A549 (cell line): ENCODE results near the gene TBATA. TPM values are rescaled to one million over a fixed set of nuclear protein-coding genes. Genes with fewer than 3 reads are reported as not detected.

Experiments used
- ATAC-seq, 2 experiments: fragments of 200-7000 bp in 1 of 2; fragments of >200 bp in 1 of 2; cut with Nextera tagmentation in 1 of 2; cut with Tn5 transposase in 1 of 2; 3 replicates each; pipeline versions ENCODE4 v1.8.0 to v1.9.1; 2018 to 2020; ENCODE audit warnings: mild to moderate bottlenecking in 1 of 2, moderate library complexity in 1 of 2
- CTCF ChIA-PET: fragments of 300-600 bp; sonication (Branson Sonifier 250); formaldehyde crosslinking; extraction: SDS; loops from one replicate; lab custom pipeline; 2021; ENCODE audit warnings: antibody characterized with exemption, inconsistent platforms; lab: Yijun Ruan, JAX
- POLR2A ChIA-PET: fragments of 350-600 bp; formaldehyde crosslinking; extraction: SDS; loops from one replicate; lab custom pipeline; 2021; ENCODE audit warnings: antibody characterized with exemption, inconsistent platforms; lab: Yijun Ruan, JAX
- DNase-seq, 2 experiments: peaks; one replicate each; pipeline versions ENCODE4 v3.0.0 to v3.0.0-alpha.2; 2011 to 2016; ENCODE audit warnings: low read depth in 1 of 2, low spot score in 1 of 2
- FAIRE-seq: peaks from 2 replicates; lab custom pipeline; 2011; peaks lifted over from hg19 to GRCh38; lab: Jason Lieb, UNC
- H3K27ac ChIP-seq, 2 experiments: fragments of >200 bp; sonication (Bioruptor Twin); formaldehyde crosslinking; 3 replicates each; pipeline ENCODE4 v1.5.1; 2016 to 2017
- H3K4me1 ChIP-seq: fragments of >200 bp; sonication (Bioruptor Twin); formaldehyde crosslinking; 3 replicates; pipeline ENCODE4 v1.6.1; 2016
- H3K4me2 ChIP-seq: fragments of >200 bp; sonication (Bioruptor Twin); formaldehyde crosslinking; 3 replicates; pipeline ENCODE4 v1.6.1; 2016
- H3K4me3 ChIP-seq: fragments of >200 bp; sonication (Bioruptor Twin); formaldehyde crosslinking; 3 replicates; pipeline ENCODE4 v1.5.1; 2016
- H3K9me3 ChIP-seq: fragments of >200 bp; sonication (Bioruptor Twin); formaldehyde crosslinking; 3 replicates; pipeline ENCODE4 v1.6.1; 2016
- CEBPB ChIP-seq, 2 experiments: fragments of >200 bp in 1 of 2; sonication (Bioruptor Twin) in 1 of 2; formaldehyde crosslinking in 1 of 2; IDR thresholded peaks; 2 replicates each; pipeline ENCODE4 v1.6.1; 2012 to 2016
- CHD4 ChIP-seq: fragments of 200-600 bp; sonication (generic); IDR thresholded peaks from 2 replicates; pipeline ENCODE4 v1.6.1; 2016; ENCODE audit warnings: antibody characterized with exemption, mild to moderate bottlenecking, borderline replicate concordance
- EHF ChIP-seq: fragments of 250-450 bp; sonication (Bioruptor Pico); IDR thresholded peaks from 2 replicates; pipeline ENCODE4 v1.5.0; 2020; ENCODE audit warnings: mild to moderate bottlenecking
- FOSB ChIP-seq: fragments of 250-450 bp; sonication (Bioruptor Pico); IDR thresholded peaks from 2 replicates; pipeline ENCODE4 v1.5.0; 2020; ENCODE audit warnings: mild to moderate bottlenecking, moderate library complexity
- HDAC2 ChIP-seq: fragments of 200-600 bp; sonication (generic); IDR thresholded peaks from 2 replicates; pipeline ENCODE4 v1.6.1; 2016
- HOXB5 ChIP-seq: fragments of 250-450 bp; sonication (Bioruptor Pico); IDR thresholded peaks from 2 replicates; pipeline ENCODE4 v1.5.0; 2020; ENCODE audit warnings: mild to moderate bottlenecking, moderate library complexity
- JUNB ChIP-seq: fragments of >200 bp; sonication (Bioruptor Twin); formaldehyde crosslinking; IDR thresholded peaks from 2 replicates; pipeline ENCODE4 v1.6.1; 2016
- KDM1A ChIP-seq: fragments of 200-600 bp; sonication (generic); IDR thresholded peaks from 2 replicates; pipeline ENCODE4 v1.6.1; 2016; ENCODE audit warnings: low read depth, mild to moderate bottlenecking
- KDM5A ChIP-seq: fragments of 200-600 bp; sonication (generic); IDR thresholded peaks from 2 replicates; pipeline ENCODE4 v1.6.1; 2016; ENCODE audit warnings: antibody characterized with exemption, mild to moderate bottlenecking
- MAZ ChIP-seq: fragments of 150-350 bp; IDR thresholded peaks from 2 replicates; pipeline ENCODE4 v1.6.1; 2014; ENCODE audit warnings: antibody characterized with exemption, low read depth, low read length, borderline replicate concordance
- NR3C1 ChIP-seq: fragments of >200 bp; sonication (Bioruptor Twin); formaldehyde crosslinking; IDR thresholded peaks from 3 replicates; pipeline ENCODE4 v1.6.1; 2017
- PHF8 ChIP-seq: fragments of 200-600 bp; sonication (generic); IDR thresholded peaks from 2 replicates; pipeline ENCODE4 v1.6.1; 2016; ENCODE audit warnings: low read depth, mild to moderate bottlenecking, antibody characterized with exemption, moderate library complexity, borderline replicate concordance
- RARB ChIP-seq: fragments of 250-450 bp; sonication (Bioruptor Pico); IDR thresholded peaks from 2 replicates; pipeline ENCODE4 v1.8.0; 2021; ENCODE audit warnings: mild to moderate bottlenecking, moderate library complexity
- SREBF2 ChIP-seq: fragments of 450-650 bp; IDR thresholded peaks from 2 replicates; pipeline ENCODE4 v1.6.1; 2014; ENCODE audit warnings: mild to moderate bottlenecking, moderate library complexity
- ZFP36 ChIP-seq: fragments of 450-650 bp; IDR thresholded peaks from 2 replicates; pipeline ENCODE4 v1.6.1; 2014; ENCODE audit warnings: borderline replicate concordance; ENCODE audit not compliant: partially characterized antibody
- ZNF302 ChIP-seq: fragments of 250-450 bp; sonication (Bioruptor Pico); IDR thresholded peaks from 2 replicates; pipeline ENCODE4 v1.9.0; 2021; ENCODE audit warnings: inconsistent platforms, mild to moderate bottlenecking, moderate library complexity
- ZSCAN20 ChIP-seq: fragments of 250-450 bp; sonication (Bioruptor Pico); IDR thresholded peaks from 2 replicates; pipeline ENCODE4 v1.8.0; 2022; ENCODE audit warnings: mild to moderate bottlenecking, moderate library complexity
- WGBS: methylation state at CpG from one replicate; pipeline ENCODE4 v1.1.6; 2017; ENCODE audit errors: missing lambda C conversion rate; 5-methylcytosine and 5-hydroxymethylcytosine counted together
- polyA plus RNA-seq, 4 experiments: library from polyadenylated mRNA; depleted of rRNA in 3 of 4; stranded (reverse); fragments of >200 nt; fragmentation: RNase III in 1 of 4; extraction: RNeasy Plus Mini Kit Qiagen cat#74134 plus additional on column Dnase treatment in 1 of 4; gene quantifications; 2 replicates in 3 of 4; 3 replicates in 1 of 4; pipeline ENCODE4 v1.2.3, GENCODE V29; 2011 to 2017
- TF ChIP-seq, protein P1 (sequence below): fragments of 250-450 bp; sonication (Bioruptor Pico); IDR thresholded peaks from 2 replicates; pipeline ENCODE4 v1.5.0; 2021; ENCODE audit warnings: mild to moderate bottlenecking, moderate library complexity, borderline replicate concordance
- TF ChIP-seq, protein P2 (sequence below): fragments of 200-600 bp; sonication (generic); IDR thresholded peaks from 2 replicates; pipeline ENCODE4 v1.6.1; 2016; ENCODE audit warnings: antibody characterized with exemption, mild to moderate bottlenecking, moderate library complexity
- TF ChIP-seq, protein P3 (sequence below): fragments of >200 bp; sonication (Bioruptor Twin); formaldehyde crosslinking; IDR thresholded peaks from 3 replicates; pipeline ENCODE4 v1.5.1; 2016
- TF ChIP-seq, protein P4 (sequence below): fragments of >200 bp; sonication (Bioruptor Twin); formaldehyde crosslinking; IDR thresholded peaks from 2 replicates; pipeline ENCODE4 v1.6.1; 2016
- TF ChIP-seq, protein P5 (sequence below): IDR thresholded peaks from 2 replicates; pipeline ENCODE4 v1.6.1; 2012

TBATA gene
- polyA plus RNA-seq, 2 of the 4 experiments (the other 2 are of a cell fraction) = not detected

DNA sequence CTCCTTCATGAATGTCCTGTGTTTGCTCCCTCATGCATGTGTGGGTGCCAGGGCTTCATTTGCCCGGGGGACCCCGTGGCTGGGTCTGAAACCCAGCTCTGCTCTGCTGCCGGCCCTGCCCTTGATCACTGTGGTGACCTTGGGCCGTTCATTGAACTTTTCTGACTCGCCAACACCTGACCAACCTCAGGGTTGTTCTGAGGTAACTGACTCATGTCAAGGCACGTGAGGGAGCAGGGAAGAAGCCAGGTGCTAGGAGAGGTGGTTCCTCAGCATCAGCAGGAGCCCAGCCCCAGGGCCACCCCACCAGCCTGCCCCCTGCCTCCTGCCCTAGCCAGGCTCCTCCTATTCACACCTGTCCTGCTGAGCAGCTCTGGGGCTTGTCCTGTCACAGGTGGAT is 47.9 kb downstream of the TBATA start:
- no peak for DNase-seq
- no peak overlapping the region for H3K27ac ChIP-seq
- no peak overlapping the region for H3K4me2 ChIP-seq
- no peak for ATAC-seq
- CTCF ChIA-PET = no interaction called here
- H3K9me3 ChIP-seq = no peaks in the 10 kb centered on the region
- TF ChIP-seq, protein P1, sequence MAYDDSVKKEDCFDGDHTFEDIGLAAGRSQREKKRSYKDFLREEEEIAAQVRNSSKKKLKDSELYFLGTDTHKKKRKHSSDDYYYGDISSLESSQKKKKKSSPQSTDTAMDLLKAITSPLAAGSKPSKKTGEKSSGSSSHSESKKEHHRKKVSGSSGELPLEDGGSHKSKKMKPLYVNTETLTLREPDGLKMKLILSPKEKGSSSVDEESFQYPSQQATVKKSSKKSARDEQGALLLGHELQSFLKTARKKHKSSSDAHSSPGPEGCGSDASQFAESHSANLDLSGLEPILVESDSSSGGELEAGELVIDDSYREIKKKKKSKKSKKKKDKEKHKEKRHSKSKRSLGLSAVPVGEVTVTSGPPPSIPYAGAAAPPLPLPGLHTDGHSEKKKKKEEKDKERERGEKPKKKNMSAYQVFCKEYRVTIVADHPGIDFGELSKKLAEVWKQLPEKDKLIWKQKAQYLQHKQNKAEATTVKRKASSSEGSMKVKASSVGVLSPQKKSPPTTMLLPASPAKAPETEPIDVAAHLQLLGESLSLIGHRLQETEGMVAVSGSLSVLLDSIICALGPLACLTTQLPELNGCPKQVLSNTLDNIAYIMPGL (CRISPR knock-in tag) = no peak
- no peak for TF ChIP-seq EHF (CRISPR knock-in tag)
- TF ChIP-seq, protein P2, sequence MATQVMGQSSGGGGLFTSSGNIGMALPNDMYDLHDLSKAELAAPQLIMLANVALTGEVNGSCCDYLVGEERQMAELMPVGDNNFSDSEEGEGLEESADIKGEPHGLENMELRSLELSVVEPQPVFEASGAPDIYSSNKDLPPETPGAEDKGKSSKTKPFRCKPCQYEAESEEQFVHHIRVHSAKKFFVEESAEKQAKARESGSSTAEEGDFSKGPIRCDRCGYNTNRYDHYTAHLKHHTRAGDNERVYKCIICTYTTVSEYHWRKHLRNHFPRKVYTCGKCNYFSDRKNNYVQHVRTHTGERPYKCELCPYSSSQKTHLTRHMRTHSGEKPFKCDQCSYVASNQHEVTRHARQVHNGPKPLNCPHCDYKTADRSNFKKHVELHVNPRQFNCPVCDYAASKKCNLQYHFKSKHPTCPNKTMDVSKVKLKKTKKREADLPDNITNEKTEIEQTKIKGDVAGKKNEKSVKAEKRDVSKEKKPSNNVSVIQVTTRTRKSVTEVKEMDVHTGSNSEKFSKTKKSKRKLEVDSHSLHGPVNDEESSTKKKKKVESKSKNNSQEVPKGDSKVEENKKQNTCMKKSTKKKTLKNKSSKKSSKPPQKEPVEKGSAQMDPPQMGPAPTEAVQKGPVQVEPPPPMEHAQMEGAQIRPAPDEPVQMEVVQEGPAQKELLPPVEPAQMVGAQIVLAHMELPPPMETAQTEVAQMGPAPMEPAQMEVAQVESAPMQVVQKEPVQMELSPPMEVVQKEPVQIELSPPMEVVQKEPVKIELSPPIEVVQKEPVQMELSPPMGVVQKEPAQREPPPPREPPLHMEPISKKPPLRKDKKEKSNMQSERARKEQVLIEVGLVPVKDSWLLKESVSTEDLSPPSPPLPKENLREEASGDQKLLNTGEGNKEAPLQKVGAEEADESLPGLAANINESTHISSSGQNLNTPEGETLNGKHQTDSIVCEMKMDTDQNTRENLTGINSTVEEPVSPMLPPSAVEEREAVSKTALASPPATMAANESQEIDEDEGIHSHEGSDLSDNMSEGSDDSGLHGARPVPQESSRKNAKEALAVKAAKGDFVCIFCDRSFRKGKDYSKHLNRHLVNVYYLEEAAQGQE = no peak
- TF ChIP-seq HOXB5 = no peak
- TF ChIP-seq NR3C1 = no peak
- no peak for TF ChIP-seq KDM1A
- TF ChIP-seq CHD4 = no peak
- no peak for TF ChIP-seq PHF8
- TF ChIP-seq, protein P3, sequence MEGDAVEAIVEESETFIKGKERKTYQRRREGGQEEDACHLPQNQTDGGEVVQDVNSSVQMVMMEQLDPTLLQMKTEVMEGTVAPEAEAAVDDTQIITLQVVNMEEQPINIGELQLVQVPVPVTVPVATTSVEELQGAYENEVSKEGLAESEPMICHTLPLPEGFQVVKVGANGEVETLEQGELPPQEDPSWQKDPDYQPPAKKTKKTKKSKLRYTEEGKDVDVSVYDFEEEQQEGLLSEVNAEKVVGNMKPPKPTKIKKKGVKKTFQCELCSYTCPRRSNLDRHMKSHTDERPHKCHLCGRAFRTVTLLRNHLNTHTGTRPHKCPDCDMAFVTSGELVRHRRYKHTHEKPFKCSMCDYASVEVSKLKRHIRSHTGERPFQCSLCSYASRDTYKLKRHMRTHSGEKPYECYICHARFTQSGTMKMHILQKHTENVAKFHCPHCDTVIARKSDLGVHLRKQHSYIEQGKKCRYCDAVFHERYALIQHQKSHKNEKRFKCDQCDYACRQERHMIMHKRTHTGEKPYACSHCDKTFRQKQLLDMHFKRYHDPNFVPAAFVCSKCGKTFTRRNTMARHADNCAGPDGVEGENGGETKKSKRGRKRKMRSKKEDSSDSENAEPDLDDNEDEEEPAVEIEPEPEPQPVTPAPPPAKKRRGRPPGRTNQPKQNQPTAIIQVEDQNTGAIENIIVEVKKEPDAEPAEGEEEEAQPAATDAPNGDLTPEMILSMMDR = no peak
- TF ChIP-seq JUNB = no peak
- TF ChIP-seq ZFP36 = no peak
- TF ChIP-seq ZSCAN20 = no peak
- TF ChIP-seq KDM5A = no peak
- TF ChIP-seq, protein P4, sequence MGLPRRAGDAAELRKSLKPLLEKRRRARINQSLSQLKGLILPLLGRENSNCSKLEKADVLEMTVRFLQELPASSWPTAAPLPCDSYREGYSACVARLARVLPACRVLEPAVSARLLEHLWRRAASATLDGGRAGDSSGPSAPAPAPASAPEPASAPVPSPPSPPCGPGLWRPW = no peak
- TF ChIP-seq, all 56 proteins: peak for 0
- no peak overlapping the region for H3K4me3 ChIP-seq
- POLR2A ChIA-PET = no interaction called here
- H3K4me1 ChIP-seq = no peaks in the 10 kb centered on the region
- WGBS = 24% methylated on average over 6 of the region's 6 CpGs
- FAIRE-seq = no peak

DNA sequence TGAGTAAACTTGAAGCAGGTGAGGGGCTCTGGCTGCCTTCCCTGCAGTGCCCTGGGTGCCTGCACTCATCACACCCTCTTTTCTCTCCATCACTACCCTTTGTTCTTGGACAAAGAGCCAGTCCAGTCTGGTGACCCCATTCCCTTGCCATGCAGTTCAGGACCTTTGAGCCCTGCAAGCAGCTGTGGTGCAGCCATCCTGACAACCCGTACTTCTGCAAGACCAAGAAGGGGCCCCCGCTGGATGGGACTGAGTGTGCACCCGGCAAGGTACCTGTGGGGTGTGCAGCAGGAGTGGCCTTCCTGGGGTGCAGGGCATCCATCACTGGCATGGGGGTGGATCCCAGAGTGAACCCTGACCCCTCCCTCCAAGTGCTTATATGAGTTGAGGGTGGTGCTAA is 48.7 kb downstream of the TBATA start:
- no peak for DNase-seq

More for the DNA sequence above, 48.7 kb downstream of the TBATA start:
- TF ChIP-seq CEBPB (IDR thresholded peaks at IDR 0.05) = no peak
- no peak for TF ChIP-seq NR3C1
- TF ChIP-seq RARB (CRISPR knock-in tag) = no peak
- no peak for TF ChIP-seq SREBF2
- TF ChIP-seq FOSB (CRISPR knock-in tag) = no peak
- no peak for TF ChIP-seq MAZ
- TF ChIP-seq, protein P5, sequence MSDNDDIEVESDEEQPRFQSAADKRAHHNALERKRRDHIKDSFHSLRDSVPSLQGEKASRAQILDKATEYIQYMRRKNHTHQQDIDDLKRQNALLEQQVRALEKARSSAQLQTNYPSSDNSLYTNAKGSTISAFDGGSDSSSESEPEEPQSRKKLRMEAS = no peak
- TF ChIP-seq HDAC2 = no peak
- TF ChIP-seq ZNF302 (CRISPR knock-in tag) = no peak
- TF ChIP-seq, protein P2 = no peak
- CTCF ChIA-PET = interaction anchor here (1.2 kb wide), 1 partner anchor 17 kb away, joined by 3 read pairs; no protein-coding TSS in a partner anchor
- Histone ChIP-seq H3K4me1 (no peaks in the 10 kb centered on the region), H3K4me3 (no peak overlapping the region), H3K9me3 (no peaks in the 10 kb centered on the region), H3K27ac (no peak overlapping the region), H3K4me2 (no peak overlapping the region)
- WGBS = 60% methylated on average over 3 of the region's 3 CpGs
- ATAC-seq (no peak), FAIRE-seq (no peak)
- POLR2A ChIA-PET = no interaction called here
